NCI-H1436 treated with DMSO at 0.1 percent for 48 hours (cell line): ENCODE measurements around the gene OR2A42.
"Not testable (repeated sequence)": the region's sequence is repeated elsewhere in the genome, so short reads cannot be mapped to it uniquely, and the experiment has no call there.

ENCODE experiments used
- DNase-seq: peaks from one replicate; lab custom pipeline; 2025; lab: John Stamatoyannopoulos, UW

Gene OR2A42

DNA sequence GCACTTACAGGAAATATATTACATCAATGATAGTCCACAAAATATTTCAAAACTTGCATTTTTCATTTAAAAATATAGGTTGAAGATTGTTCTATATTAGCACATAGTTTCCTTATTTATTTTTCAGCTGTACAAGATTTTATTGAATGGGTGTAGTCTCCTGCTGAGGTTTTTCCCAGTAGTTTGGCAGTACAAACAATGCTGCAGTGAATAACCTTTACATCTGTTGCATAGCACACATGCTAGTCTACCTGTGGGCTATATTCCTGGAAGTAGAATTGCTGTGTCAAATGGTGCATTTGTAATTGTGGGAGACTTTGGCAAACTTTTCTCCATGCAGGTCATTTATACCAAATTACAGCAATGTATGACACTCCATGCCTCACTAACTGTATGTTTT, 18.9 kb downstream of the OR2A42 start:
- not testable (repeated sequence) for DNase-seq

DNA sequence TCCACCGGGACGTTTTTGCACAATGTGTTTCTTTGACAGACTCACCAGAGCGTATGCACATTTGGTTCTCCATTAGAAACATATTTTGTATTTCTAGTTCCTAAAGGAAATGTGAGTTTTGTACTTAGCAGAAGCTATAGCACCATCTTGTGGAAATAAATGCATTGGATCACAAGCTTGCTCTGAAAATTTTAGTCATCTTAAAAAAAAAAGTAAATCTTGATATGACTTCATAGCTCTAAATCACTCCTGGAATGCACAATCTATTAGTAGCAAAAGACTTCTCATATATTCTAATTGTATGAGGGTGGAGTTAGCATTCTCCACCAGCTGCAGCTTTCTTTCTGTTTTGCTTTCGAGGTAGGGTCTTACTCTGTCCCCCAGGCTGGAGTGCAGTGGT, 20.3 kb downstream of the OR2A42 start:
- DNase-seq = not testable (repeated sequence)

DNA sequence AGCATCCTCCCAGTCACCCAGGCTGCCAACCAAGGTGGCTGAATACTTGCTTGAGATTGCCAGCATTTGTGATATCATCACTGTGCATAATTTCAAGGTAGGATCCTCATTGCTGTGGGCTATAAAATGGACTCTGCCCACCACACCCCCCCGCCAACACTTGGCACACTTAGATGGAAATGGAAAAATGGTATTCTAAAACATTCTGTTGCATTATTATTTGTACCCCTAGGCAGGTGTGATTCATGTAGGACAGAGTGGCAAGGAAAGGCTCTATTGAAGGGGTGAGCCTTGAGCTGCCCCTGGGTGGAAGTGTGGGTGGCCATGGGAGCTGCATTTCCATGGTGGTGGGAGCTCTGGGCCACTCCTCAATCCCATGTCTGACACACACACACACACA, 20.8 kb downstream of the OR2A42 start:
- DNase-seq = not testable (repeated sequence)

DNA sequence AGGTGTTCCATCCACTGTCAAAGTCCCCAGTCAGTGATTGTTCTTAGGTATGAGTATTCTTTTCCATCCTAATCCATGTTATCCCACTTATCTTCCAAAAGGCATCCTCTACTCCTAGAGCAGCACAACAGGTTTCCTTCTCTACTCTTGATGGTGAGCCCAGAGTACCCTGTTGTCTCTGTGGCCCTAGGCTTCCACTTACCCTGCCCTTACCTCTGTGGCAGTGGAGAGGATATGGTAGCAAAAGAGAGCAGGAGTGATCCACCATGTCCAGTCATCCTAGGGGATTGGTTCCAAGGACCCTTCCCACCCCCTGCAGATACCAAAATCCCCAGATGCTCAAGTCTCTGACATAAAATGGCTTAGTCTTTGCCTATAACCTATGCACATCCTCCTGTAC, 22.2 kb downstream of the OR2A42 start:
- not testable (repeated sequence) for DNase-seq

DNA sequence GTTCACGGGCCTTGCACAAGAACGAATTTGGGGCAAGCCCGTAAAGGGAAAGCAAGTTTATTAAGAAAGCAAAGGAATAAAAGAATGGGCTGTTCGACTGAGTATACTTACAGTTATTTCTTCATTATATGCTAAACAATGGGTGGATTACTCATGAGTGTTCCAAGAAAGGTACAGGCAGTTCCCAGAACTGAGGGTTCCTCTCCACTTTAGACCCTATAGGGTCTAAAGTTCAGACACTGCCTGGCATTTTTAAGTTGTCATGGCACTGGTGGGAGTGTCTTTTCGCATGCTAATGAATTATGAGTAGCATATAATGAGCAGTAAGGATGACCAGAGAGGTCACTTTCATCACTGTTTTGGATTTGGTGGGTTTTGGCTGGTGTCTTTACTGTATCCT, 34.1 kb downstream of the OR2A42 start:
- not testable (repeated sequence) for DNase-seq

DNA sequence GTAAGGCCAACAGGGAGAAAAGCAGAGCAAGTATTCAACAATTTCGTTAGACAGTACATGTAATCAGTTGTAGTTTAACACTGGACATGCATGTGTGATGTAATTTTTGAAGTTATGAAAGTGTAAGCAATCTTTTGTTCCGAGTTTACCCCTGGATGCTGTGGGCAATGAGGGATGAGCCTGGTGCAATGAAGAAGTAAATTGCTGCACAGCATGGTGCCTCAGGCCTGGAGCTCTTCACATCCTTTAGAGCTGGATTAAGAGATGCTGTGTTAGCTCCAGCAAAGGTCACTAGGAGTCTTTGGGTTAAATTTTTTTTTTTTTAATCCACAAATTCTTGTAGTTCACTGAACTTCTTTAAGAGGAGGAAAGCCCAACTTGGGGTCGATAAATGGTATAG, 36.3 kb downstream of the OR2A42 start:
- not testable (repeated sequence) for DNase-seq

DNA sequence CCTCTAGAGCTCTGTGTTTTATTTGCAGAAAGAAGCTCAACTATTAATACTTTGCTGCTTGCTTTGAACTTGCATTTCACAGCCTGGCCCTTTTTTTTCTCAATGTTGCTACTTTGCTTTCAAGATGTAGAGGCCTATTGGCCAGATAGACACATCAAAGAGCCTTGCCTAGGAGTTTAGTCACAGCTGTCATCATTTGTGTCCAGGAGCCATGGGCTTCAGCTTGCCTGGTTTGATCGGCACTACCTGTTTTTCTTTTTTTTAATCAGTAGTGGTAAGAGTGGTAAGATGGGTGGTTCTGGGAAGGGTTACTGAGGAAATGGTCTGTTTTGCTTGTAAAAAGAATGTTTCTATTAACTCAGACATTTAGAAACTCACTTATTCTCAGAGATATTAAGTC, 37.4 kb downstream of the OR2A42 start:
- DNase-seq = not testable (repeated sequence)

DNA sequence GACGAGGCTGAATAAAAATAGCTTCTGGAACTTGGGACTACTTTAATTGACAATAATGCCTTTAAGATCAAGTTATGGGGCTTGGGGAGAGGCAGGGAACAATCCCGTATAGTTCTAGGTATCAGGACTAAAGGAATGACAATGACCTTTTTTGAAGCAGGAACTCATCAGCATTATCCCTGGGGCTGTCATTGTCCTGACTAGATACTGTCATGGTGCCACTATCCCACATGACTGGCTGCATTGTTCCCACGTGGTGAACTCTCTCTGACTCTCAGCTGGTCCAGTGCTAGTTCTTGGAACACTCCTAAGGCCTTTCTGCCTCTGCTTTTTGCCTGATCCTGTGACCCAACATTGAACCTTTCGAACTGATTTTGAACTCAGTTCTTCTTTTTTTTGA, 40.5 kb downstream of the OR2A42 start:
- not testable (repeated sequence) for DNase-seq

DNA sequence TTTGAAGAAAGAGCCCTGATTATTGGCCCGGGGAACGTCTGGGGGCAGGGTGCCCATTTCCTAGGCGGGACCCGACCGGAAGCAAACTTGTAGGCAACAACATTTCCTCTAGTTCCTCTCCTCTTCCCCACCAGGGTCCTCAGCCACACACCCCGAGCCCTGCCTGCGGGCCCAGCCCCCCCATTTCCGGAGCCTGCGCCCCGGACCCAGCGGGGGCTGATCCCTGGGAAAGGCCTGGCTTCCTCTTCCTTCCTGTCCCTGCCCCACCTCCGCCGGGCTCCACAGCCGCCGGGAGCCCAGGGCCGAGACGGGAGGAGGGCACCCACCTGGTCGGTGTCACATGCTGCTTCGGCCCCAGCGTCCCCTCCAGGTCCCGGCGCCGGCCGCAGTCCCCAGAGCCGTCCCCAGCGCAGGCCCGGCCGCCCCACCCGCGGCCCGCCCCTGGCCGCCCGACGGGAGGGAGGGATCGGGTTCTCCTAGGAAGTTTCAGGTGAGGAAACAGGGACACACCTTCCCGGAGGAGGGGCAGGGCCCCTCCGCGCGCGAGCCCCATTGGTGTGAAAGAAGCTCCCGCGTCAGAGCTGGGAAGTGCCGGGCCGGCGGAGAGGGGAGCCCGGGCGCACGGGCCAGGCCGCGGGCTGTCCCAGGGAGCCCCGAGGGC, 44.1 kb downstream of the OR2A42 start, which contains the start of gene ARHGEF35:
Gene ARHGEF35 (minus strand): TSS at position 622 of the 661 bp plus-strand sequence. CDS start 7,450 bp downstream, outside the sequence.
- DNase-seq = not testable (repeated sequence)

DNA sequence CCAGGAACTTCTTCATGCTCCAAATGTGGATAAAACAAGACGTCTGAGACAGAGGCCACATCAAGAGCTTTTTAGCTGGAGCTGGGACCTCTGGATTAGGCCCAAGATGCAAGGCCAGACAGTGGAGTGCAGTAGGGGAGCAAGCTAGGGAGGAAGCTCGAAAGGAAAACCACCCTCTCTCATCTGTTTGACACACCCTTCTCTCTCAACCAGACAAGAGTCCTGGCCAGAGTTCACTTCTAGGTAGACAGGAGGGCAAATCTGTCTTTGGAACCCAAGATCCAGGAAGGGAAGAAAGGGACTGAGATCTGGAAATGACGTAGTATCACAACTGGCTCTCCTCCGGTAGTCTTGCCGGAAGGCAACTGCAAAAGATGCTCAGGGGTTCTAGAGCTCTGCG, 45.0 kb downstream of the OR2A42 start:
- not testable (repeated sequence) for DNase-seq

DNA sequence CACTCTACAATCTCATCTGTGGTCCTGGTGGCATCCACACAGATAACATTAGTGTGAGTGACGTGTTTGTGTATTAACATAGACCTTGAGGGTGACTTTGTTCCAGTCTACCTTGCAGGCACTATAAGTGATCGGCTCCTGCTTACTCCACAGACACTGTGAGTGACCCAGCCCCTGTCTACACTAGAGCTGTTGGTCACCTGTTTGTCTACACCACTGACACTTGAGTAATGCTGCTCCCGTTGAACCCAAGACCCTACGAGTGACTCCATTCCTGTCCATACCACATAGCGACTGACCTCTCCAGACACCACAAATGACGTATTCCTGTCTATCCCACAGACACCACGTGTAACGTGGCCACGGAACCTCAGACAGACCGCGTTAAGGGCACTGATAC, 45.6 kb downstream of the OR2A42 start:
- DNase-seq = not testable (repeated sequence)

DNA sequence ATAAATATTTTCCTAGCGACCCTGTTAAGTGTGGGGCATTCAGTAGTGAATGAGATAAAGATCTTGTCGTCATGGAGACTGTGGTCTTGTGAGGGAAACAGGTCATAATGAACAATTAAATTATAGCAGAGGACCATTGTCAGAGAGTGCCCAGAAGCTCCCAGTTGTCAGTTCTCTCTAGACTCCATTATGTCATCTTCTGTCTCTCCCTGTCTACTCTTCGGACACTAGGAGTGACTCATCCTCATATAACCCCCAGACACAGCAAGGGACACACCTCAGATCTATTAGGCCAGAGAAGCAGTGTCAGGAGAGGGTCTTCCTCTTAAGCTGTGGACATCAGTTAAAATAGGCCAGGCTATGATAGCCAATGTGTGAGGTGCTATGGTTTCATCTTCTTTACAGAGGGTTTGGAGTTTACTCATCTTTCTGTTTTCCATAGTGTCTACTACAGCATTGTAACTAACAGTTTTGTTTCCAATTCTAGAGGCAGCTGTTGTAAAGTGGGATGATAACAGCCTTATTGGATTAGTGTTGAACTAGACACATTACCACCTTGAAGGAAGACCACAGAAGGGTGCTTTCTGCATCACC, 50.7 kb downstream of the OR2A42 start:
- not testable (repeated sequence) for DNase-seq

DNA sequence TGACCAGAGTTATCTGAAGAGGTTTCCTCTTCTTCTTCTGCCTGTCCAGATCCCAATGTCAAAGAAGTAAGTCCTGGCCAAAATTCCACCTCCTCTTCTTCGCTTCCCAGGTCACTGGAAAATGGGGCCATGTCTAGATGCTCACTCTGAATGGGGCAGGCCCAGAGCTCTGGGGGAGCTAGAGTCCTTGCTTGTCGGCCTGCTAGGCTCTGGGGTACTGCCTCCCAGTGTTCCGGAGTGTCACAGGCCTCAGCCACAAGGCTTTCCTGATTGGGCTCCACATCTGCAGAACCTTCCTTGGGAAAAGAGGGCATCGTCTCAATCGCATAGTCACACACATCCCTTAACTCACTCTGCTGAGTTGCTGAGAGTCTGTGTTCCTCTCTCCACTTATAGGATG, 51.6 kb downstream of the OR2A42 start:
- DNase-seq = not testable (repeated sequence)

DNA sequence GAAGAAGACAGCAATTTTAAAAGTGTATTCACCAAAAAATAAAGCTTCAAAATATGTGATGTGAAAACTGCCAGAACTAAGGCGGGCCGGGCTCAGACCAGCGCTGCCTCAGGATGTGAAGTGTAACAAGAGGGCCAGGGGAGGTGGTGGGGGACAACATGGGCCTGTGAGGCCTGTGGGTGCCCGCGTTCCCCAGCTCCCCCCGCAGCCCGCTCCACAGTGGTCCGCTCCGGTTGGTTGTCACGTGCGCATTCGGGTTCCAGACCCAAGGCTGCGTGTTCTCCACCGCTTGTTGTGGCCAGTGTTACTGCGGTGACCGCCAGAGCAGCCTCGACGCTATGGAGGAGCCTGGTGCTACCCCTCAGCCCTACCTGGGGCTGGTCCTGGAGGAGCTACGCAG, 56.2 kb downstream of the OR2A42 start, which contains the start of gene CTAGE4:
Gene CTAGE4 (plus strand): TSS at position 301 of the 400 bp plus-strand sequence. CDS start 38 bp downstream, at position 339.
- DNase-seq = not testable (repeated sequence)

DNA sequence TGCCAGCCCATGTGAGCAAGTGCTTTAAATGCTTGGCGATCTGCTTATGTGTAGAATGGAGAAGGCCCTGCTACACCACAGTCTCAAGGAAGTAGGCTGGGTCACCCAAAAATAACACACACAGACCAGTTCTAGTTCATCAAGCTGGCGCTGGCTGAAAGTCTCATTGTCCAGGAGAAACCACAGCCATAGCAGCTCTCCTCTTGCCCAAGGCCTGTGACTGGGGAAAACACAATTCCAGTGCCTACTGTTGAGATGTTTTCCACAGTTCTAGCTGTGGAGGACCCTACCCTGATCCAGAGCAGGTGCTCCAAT, 60.3 kb downstream of the OR2A42 start:
- DNase-seq = not testable (repeated sequence)

DNA sequence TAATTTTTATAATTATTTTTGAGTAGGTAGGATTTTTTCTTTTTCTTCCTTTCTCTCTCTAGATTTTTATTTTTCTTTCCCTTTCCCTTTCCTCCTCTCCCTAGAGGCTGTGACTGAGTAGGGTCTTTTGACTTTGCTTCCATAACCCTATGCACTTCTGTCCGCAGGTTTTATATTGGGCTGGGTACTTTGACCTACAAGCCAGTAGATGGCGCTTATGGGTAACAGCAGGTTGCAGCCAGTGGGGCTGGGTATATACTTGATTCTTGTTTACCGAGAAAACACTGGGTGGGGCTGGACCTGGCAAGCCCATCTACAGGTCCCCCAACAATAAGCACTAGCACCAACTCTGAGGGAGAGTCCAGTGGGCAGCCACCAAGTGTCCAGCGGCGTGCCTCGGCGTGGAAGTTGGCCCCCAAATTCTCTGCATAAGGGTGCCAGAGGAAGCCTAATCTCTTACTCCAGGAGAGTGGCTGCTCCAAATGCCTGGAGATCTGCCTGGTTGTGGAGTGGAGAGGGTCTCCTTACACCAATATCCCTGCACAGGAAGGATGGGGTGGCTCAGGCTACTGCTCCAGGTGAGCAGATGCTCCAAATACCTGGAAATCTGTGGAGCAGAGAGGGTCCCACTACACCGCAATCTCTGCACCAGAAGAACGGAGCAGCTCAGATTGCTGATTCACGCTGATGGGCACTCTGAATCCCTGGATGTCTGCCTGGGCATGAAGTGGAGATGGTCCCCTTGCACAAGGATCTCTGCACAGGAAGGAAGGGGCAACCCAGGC, 60.8 kb downstream of the OR2A42 start:
- DNase-seq = not testable (repeated sequence)
